Activated T-cell treated with anti-CD3 and anti-CD28 coated beads, Interleukin-2, amount 50 U/mL, for 1 hour (primary cell): Measurements from ENCODE around the gene SH2D3C.

Experiments used
- DNase-seq: peaks from one replicate; pipeline ENCODE4 v3.0.0-alpha.2; 2020

Gene SH2D3C

GRCh38 chr9:127693697-127694096, 84.8 kb downstream of the SH2D3C start:
- no peak for DNase-seq

GRCh38 chr9:127693143-127693542, 85.3 kb downstream of the SH2D3C start:
- no peak for DNase-seq

- DNase-seq = no peak
Observed at GRCh38 chr9:127692071-127692470, 86.4 kb downstream of the SH2D3C start.

GRCh38 chr9:127690735-127691134, 87.7 kb downstream of the SH2D3C start:
- no peak for DNase-seq

GRCh38 chr9:127689329-127690000, 89.0 kb downstream of the SH2D3C start:
- no peak for DNase-seq
